Activated B cell treated with CpG ODN at 0.5 μM for 24 hours (primary cell): Measurements from ENCODE around the gene TMEM116. TPM values are rescaled to one million over a fixed set of nuclear protein-coding genes. Genes with fewer than 3 reads are reported as not detected.

Experiments used
- ATAC-seq: fragments of 200-7000 bp; cut with Tn5 transposase; one replicate; pipeline ENCODE4 v1.10.0; 2021; ENCODE audit warnings: low read depth, mild to moderate bottlenecking, moderate library complexity
- CTCF ChIA-PET: fragments of 350-600 bp; sonication (Branson Sonifier 250); formaldehyde crosslinking; loops from one replicate; lab custom pipeline; 2021; ENCODE audit warnings: antibody characterized with exemption; lab: Charles Lee
- POLR2A ChIA-PET: fragments of 350-600 bp; sonication (Branson Sonifier 250); formaldehyde crosslinking; loops from one replicate; lab custom pipeline; 2021; ENCODE audit warnings: antibody characterized with exemption; lab: Charles Lee
- DNase-seq: peaks from one replicate; pipeline ENCODE4 v3.0.0; 2022
- H3K27ac Mint-ChIP-seq: one replicate; pipeline ENCODE4 v1.8.0; 2020; ENCODE audit warnings: mixed read lengths
- H3K27me3 Mint-ChIP-seq: one replicate; pipeline ENCODE4 v1.8.0; 2021; ENCODE audit warnings: mixed read lengths
- H3K36me3 Mint-ChIP-seq: one replicate; pipeline ENCODE4 v1.8.0; 2021; ENCODE audit warnings: low read depth, mixed read lengths
- H3K4me1 Mint-ChIP-seq: one replicate; pipeline ENCODE4 v1.8.0; 2021; ENCODE audit warnings: mixed read lengths
- H3K4me3 Mint-ChIP-seq: one replicate; pipeline ENCODE4 v1.8.0; 2020; ENCODE audit warnings: mild to moderate bottlenecking, mixed read lengths
- H3K9me3 Mint-ChIP-seq: one replicate; pipeline ENCODE4 v1.8.0; 2020; ENCODE audit warnings: mixed read lengths
- intact Hi-C: fragments of 100-400 bp; cut with micrococcal nuclease; formaldehyde crosslinking; loops from one replicate; pipeline ENCODE4 v1.15.1; 2024
- total RNA-seq: library from RNA; stranded (reverse); gene quantifications from 2 replicates; pipeline ENCODE4 v1.2.3, GENCODE V29; 2022
- TF ChIP-seq, protein P1 (sequence below): fragments of 200-600 bp; IDR thresholded peaks from one replicate; pipeline ENCODE4 v1.8.0; 2022; ENCODE audit warnings: antibody characterized with exemption, mild to moderate bottlenecking

The TMEM116 gene
- total RNA-seq, 1 donor from 2014 or later, result 10.5 TPM

DNA sequence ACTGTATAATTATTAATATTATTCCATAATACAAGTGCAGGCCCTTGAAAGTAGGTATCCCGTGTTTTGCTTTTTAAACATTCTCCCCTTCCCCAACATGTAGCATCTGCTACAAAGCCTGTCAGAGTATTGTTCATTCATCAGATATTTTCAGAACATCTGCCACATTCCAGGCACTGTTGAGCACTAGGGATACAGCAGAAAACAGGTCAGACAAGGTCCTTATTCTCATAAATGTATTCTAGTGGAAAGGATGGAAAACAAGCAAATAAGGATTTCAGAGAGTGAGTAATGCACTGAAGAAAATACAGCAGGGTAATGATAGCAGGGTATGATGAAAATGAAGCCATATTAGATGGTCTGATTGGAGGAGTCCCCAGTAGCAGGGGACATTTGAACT, 4.1 kb upstream of the TMEM116 start:
- H3K27me3 Mint-ChIP-seq, result no peaks in the 10 kb centered on the region
- ChIA-PET CTCF (no interaction called here), POLR2A (interaction anchor here (0.7 kb wide), 2 partner anchors 109 to 333 kb away, joined by 5 read pairs; no protein-coding TSS in a partner anchor)
- peaks cover 80% of the 10 kb centered on the region for H3K36me3 Mint-ChIP-seq
- H3K4me3 Mint-ChIP-seq, result no peak overlapping the region
- peaks cover 71% of the 10 kb centered on the region for H3K4me1 Mint-ChIP-seq
- TF ChIP-seq, protein P1, sequence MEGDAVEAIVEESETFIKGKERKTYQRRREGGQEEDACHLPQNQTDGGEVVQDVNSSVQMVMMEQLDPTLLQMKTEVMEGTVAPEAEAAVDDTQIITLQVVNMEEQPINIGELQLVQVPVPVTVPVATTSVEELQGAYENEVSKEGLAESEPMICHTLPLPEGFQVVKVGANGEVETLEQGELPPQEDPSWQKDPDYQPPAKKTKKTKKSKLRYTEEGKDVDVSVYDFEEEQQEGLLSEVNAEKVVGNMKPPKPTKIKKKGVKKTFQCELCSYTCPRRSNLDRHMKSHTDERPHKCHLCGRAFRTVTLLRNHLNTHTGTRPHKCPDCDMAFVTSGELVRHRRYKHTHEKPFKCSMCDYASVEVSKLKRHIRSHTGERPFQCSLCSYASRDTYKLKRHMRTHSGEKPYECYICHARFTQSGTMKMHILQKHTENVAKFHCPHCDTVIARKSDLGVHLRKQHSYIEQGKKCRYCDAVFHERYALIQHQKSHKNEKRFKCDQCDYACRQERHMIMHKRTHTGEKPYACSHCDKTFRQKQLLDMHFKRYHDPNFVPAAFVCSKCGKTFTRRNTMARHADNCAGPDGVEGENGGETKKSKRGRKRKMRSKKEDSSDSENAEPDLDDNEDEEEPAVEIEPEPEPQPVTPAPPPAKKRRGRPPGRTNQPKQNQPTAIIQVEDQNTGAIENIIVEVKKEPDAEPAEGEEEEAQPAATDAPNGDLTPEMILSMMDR, result no peak
- intact Hi-C loops, result no loop called here
- ATAC-seq (no peak), DNase-seq (no peak)
- peak overlapping the region; percentile 63 for H3K27ac Mint-ChIP-seq
- H3K9me3 Mint-ChIP-seq, result no peaks in the 10 kb centered on the region

DNA sequence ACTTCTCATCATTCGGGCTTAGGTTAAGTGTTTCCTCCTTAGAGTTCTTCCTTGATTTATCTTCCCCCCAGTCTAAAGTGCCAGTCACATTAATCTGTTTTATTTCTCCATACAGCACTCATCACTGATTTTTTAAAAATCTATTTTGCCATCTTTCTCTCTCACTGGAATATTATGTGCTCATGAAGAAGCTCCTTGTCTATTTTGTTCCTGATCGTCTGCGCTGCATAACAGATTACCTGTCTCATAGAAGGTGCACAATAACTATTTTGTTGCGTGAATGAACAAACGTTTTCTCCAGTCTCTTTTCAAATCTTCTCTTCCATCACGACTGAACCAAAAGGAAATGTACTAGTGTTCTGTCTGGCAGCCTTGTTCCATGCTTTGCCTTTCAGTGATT, 3.0 kb upstream of the TMEM116 start:
- ChIA-PET POLR2A (interaction anchor here (0.5 to 3.8 kb wide), 2 partner anchors 93 to 112 kb away, joined by 4 to 47 read pairs; partner anchors contain the start of gene NAA25), CTCF (no interaction called here)
- Mint-ChIP-seq H3K27me3 (no peaks in the 10 kb centered on the region), H3K4me1 (peaks cover 80% of the 10 kb centered on the region), H3K36me3 (peaks cover 71% of the 10 kb centered on the region), H3K4me3 (peak overlapping the region; percentile 45), H3K9me3 (no peaks in the 10 kb centered on the region), H3K27ac (peak overlapping the region; percentile 99)
- DNase-seq, result no peak
- TF ChIP-seq, protein P1, result no peak
- intact Hi-C loops, result loop anchor here (2.0 kb wide), 1 partner anchor 59 kb away; no protein-coding TSS in a partner anchor
- no peak for ATAC-seq

DNA sequence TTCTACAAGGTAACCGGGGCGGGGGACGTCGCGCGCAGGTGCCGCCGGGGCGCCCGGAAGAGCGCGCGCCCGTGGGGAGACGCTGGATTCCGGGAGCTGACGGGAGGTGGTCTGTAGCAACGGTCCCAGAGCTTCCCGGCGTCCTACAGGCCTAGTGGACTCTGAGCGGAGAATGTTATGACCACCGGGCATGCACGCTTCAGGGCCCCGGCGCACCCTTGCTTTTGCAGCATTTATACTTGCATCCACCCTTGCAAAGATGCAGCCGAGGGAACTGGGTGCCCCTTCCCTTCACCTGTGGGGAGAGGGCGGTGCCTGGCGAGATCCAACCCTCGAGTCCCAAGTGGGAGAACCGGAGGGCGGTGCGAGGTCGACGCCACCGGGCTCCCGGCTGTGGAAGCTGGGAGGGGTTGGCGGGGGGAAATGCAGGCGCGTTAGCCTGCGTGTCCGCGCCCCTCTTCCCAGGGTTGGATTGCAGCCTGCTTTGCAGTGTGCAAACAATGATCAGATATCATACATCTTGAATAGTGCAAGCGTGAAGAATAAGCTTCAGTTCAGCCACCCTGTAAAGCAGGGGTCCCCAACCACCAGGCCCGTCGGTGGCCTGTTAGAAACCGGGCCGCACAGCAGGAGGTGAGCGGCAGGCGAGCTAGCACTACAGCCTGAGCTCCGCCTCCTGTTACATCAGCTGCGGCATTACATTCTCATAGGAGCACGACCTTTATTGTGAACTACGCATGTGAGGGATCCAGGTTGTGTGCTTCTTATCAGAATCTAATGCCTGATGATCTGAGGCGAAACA, 837 bp upstream of the TMEM116 start:
- H3K9me3 Mint-ChIP-seq, result no peaks in the 10 kb centered on the region
- H3K27ac Mint-ChIP-seq, result peak overlapping the region; percentile 99
- intact Hi-C loops, result loop anchor here (1.0 to 5.0 kb wide), 11 partner anchors 12 to 395 kb away; partner anchors contain the start of genes ALDH2, HECTD4, MAPKAPK5 and NAA25
- H3K4me3 Mint-ChIP-seq, result peak overlapping the region; percentile 96
- TF ChIP-seq, protein P1, result no peak
- ChIA-PET POLR2A (interaction anchor here (0.6 to 4.0 kb wide), 24 partner anchors 9 to 569 kb away, joined by 3 to 98 read pairs (median 6); partner anchors contain the start of genes ACAD10, BRAP, MAPKAPK5 and NAA25), CTCF (interaction anchor here (0.8 to 1.9 kb wide), 8 partner anchors 9 to 373 kb away, joined by 3 to 13 read pairs (median 3); no protein-coding TSS in a partner anchor)
- peaks cover 71% of the 10 kb centered on the region for H3K4me1 Mint-ChIP-seq
- ATAC-seq, result peak; percentile 37
- H3K27me3 Mint-ChIP-seq, result no peaks in the 10 kb centered on the region
- DNase-seq, result peak; percentile 49
- H3K36me3 Mint-ChIP-seq, result peaks cover 50% of the 10 kb centered on the region

DNA sequence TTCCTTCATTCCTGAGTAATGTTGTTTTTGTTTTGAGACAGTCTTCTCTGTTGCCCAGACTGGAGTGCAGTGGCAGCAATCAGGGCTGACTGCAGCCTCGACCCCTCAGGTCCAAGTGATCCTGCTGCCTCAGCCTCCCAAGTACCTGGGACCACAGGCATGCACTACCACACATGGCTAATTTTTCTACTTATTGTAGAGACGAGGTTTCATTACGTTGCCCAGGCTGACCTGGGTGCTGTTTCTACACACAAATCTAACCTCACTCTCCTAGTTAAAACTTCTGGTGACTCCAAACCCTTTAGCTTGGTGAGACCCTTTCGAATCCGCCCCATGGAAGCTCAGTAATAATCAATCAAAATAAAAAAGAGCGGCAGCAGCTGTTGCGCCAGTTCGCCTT, 1.3 kb downstream of the TMEM116 start:
- Mint-ChIP-seq H3K27me3 (no peaks in the 10 kb centered on the region), H3K4me1 (peaks cover 59% of the 10 kb centered on the region), H3K36me3 (peaks cover 33% of the 10 kb centered on the region), H3K4me3 (peak overlapping the region; percentile 96), H3K9me3 (no peaks in the 10 kb centered on the region), H3K27ac (peak overlapping the region; percentile 99)
- intact Hi-C loops, result loop anchor here (2.0 to 5.0 kb wide), 3 partner anchors 15 to 397 kb away; partner anchors contain the start of genes ALDH2 and RPL6
- ChIA-PET CTCF (no interaction called here), POLR2A (interaction anchor here (0.6 to 4.0 kb wide), 7 partner anchors 9 to 114 kb away, joined by 3 to 98 read pairs (median 30); partner anchors contain the start of gene TRAFD1)
- TF ChIP-seq, protein P1, result no peak
- DNase-seq, result no peak
- ATAC-seq, result no peak
